HCT116 (cell line): ENCODE results near the gene ISCU. TPM values are rescaled to one million over a fixed set of nuclear protein-coding genes. Genes with fewer than 3 reads are reported as not detected.

Experiments used
- ATAC-seq: fragments of 200-7000 bp; cut with Tn5 transposase; 2 replicates; pipeline ENCODE4 v1.9.1; 2020; ENCODE audit warnings: mild to moderate bottlenecking, moderate library complexity
- BruUV-seq: library from RNA; stranded (reverse); fragments of 400-500 nt; replicated peaks from 2 replicates; lab custom pipeline; 2021; lab: Mats Ljungman, UMichigan
- CTCF ChIA-PET: fragments of 300-600 bp; sonication (Branson Sonifier 250); formaldehyde crosslinking; loops from one replicate; lab custom pipeline; 2021; ENCODE audit warnings: antibody characterized with exemption; lab: Charles Lee
- POLR2A ChIA-PET: fragments of 300-600, 350-600 bp; sonication (Branson Sonifier 250); formaldehyde crosslinking; loops from one replicate; lab custom pipeline; 2021; ENCODE audit warnings: antibody characterized with exemption; lab: Charles Lee
- RAD21 ChIA-PET, 2 experiments: fragments of 300-600 bp; sonication (Branson Sonifier 250); formaldehyde crosslinking; loops; one replicate each; lab custom pipeline; 2023; ENCODE audit warnings: low total read pairs in 2 of 2; ENCODE audit not compliant: uncharacterized antibody in 2 of 2, unreplicated experiment in 2 of 2, low non-redundant PET in 1 of 2; lab: Charles Lee
- DNase-seq: peaks from one replicate; pipeline ENCODE4 v3.0.0-alpha.2; 2010; ENCODE audit warnings: low read depth, low spot score
- H2AFZ ChIP-seq: fragments of 200-600 bp; shearing (Covaris generic), sonication (generic); 2 replicates; pipeline ENCODE4 v1.6.1; 2017; ENCODE audit warnings: low read depth, mixed run types, mixed read lengths, antibody characterized with exemption, low read length; ENCODE audit not compliant: poor library complexity, severe bottlenecking
- H3K27ac ChIP-seq: 2 replicates; pipeline ENCODE4 v1.5.1; 2012; ENCODE audit warnings: low read depth, low read length
- H3K27me3 ChIP-seq: fragments of 200-600 bp; sonication (generic); 2 replicates; pipeline ENCODE4 v1.6.1; 2016; ENCODE audit warnings: mixed run types, low read length, mixed read lengths; ENCODE audit not compliant: insufficient read depth
- H3K36me3 ChIP-seq, 2 experiments: fragments of 200-500 bp in 1 of 2; fragments of 200-600 bp in 1 of 2; sonication (Bioruptor generic) in 1 of 2; sonication (generic) in 1 of 2; 2 replicates each; pipeline versions ENCODE4 v1.5.1 to v1.6.1; 2014 to 2016; ENCODE audit warnings: low read length in 2 of 2, inconsistent platforms in 1 of 2, mixed read lengths in 1 of 2, mixed run types in 1 of 2; ENCODE audit not compliant: insufficient read depth in 2 of 2, control insufficient read depth in 1 of 2
- H3K4me1 ChIP-seq, 2 experiments: fragments of 200-600 bp in 1 of 2; sonication (generic) in 1 of 2; 2 replicates each; pipeline versions ENCODE4 v1.5.1 to v1.6.1; 2012 to 2017; ENCODE audit warnings: low read length in 2 of 2, inconsistent platforms in 1 of 2, mild to moderate bottlenecking in 1 of 2, mixed read lengths in 1 of 2, mixed run types in 1 of 2, moderate library complexity in 1 of 2; ENCODE audit not compliant: insufficient read depth in 2 of 2, control insufficient read depth in 1 of 2
- H3K4me2 ChIP-seq: fragments of 200-600 bp; sonication (generic); 2 replicates; pipeline ENCODE4 v1.6.1; 2017; ENCODE audit warnings: mixed run types, low read length, mixed read lengths
- H3K4me3 ChIP-seq, 2 experiments: fragments of 200-600 bp in 1 of 2; sonication (generic) in 1 of 2; replicated peaks in 1 of 2; 2 replicates each; pipeline ENCODE4 v1.5.1; 2011 to 2016; ENCODE audit warnings: low read length in 2 of 2, control low read depth in 1 of 2, low read depth in 1 of 2, mild to moderate bottlenecking in 1 of 2, mixed read lengths in 1 of 2, mixed run types in 1 of 2
- H3K79me2 ChIP-seq: fragments of 200-600 bp; sonication (generic); 2 replicates; pipeline ENCODE4 v1.6.1; 2017; ENCODE audit warnings: mild to moderate bottlenecking, mixed run types, low read length, moderate library complexity, mixed read lengths; ENCODE audit not compliant: insufficient read depth
- H3K9ac ChIP-seq: fragments of 200-600 bp; sonication (generic); 2 replicates; pipeline ENCODE4 v1.6.1; 2016; ENCODE audit warnings: low read length, mixed read lengths
- H3K9me2 ChIP-seq: fragments of 200-600 bp; sonication (generic), shearing (Covaris generic); 2 replicates; pipeline ENCODE4 v1.6.1; 2017; ENCODE audit warnings: mixed run types, mild to moderate bottlenecking, moderate library complexity; ENCODE audit not compliant: insufficient read depth
- H3K9me3 ChIP-seq, 2 experiments: fragments of 200-500 bp in 1 of 2; fragments of 200-600 bp in 1 of 2; sonication (Bioruptor generic) in 1 of 2; sonication (generic) in 1 of 2; 2 replicates each; pipeline ENCODE4 v1.6.1; 2014 to 2017; ENCODE audit warnings: low read length in 2 of 2, mixed read lengths in 2 of 2, inconsistent platforms in 1 of 2, low read depth in 1 of 2, mild to moderate bottlenecking in 1 of 2, mixed run types in 1 of 2, moderate library complexity in 1 of 2; ENCODE audit not compliant: control insufficient read depth in 1 of 2, insufficient read depth in 1 of 2
- H4K20me1 ChIP-seq: fragments of 200-600 bp; sonication (generic), shearing (Covaris generic); 2 replicates; pipeline ENCODE4 v1.6.1; 2017; ENCODE audit warnings: mixed run types, mild to moderate bottlenecking, moderate library complexity; ENCODE audit not compliant: insufficient read depth
- CBX3 ChIP-seq: IDR thresholded peaks from 2 replicates; pipeline ENCODE4 v1.6.1; 2012; ENCODE audit warnings: low read depth
- CEBPB ChIP-seq: IDR thresholded peaks from 2 replicates; pipeline ENCODE4 v1.6.1; 2012; ENCODE audit warnings: low read depth
- EGR1 ChIP-seq: IDR thresholded peaks from 2 replicates; pipeline ENCODE4 v1.6.1; 2012; ENCODE audit warnings: low read depth
- ELF1 ChIP-seq: IDR thresholded peaks from 2 replicates; pipeline ENCODE4 v1.6.1; 2012; ENCODE audit warnings: low read depth, borderline replicate concordance
- EZH2 ChIP-seq: fragments of 200-600 bp; sonication (generic); IDR thresholded peaks from 2 replicates; pipeline ENCODE4 v1.6.1; 2017; ENCODE audit warnings: antibody characterized with exemption, mixed run types
- EZH2phosphoT487 ChIP-seq: fragments of 200-600 bp; IDR thresholded peaks from 2 replicates; pipeline ENCODE4 v1.6.1; 2018; ENCODE audit warnings: antibody characterized with exemption, borderline replicate concordance
- FOSL1 ChIP-seq: IDR thresholded peaks from 2 replicates; pipeline ENCODE4 v1.6.1; 2012; ENCODE audit warnings: low read depth
- JUND ChIP-seq: IDR thresholded peaks from 2 replicates; pipeline ENCODE4 v1.6.1; 2012
- POLR2A ChIP-seq: IDR thresholded peaks from 2 replicates; pipeline ENCODE4 v1.7.0; 2011; ENCODE audit warnings: borderline replicate concordance; ENCODE audit not compliant: insufficient read depth, insufficient read length; ENCODE audit errors: extremely low read depth
- POLR2AphosphoS5 ChIP-seq: IDR thresholded peaks from 2 replicates; pipeline ENCODE4 v1.6.1; 2011; ENCODE audit warnings: mild to moderate bottlenecking, low read depth, low read length, moderate library complexity
- RAD21 ChIP-seq: IDR thresholded peaks from 2 replicates; pipeline ENCODE4 v1.6.1; 2012; ENCODE audit warnings: low read depth, mild to moderate bottlenecking
- SIN3A ChIP-seq: IDR thresholded peaks from 2 replicates; pipeline ENCODE4 v1.6.1; 2012; ENCODE audit warnings: low read depth
- SP1 ChIP-seq: IDR thresholded peaks from 2 replicates; pipeline ENCODE4 v1.6.1; 2012; ENCODE audit warnings: low read depth
- SRF ChIP-seq: IDR thresholded peaks from 2 replicates; pipeline ENCODE4 v1.6.1; 2012; ENCODE audit warnings: low read depth
- ZFX ChIP-seq: fragments of 450-650 bp; IDR thresholded peaks from 2 replicates; pipeline ENCODE4 v1.6.1; 2017
- ZNF274 ChIP-seq: fragments of 200-500 bp; sonication (Bioruptor generic); IDR thresholded peaks from 2 replicates; pipeline ENCODE4 v1.6.1; 2014; ENCODE audit warnings: mild to moderate bottlenecking, low read depth, low read length, inconsistent platforms
- intact Hi-C: fragments of 100-400 bp; cut with micrococcal nuclease; formaldehyde crosslinking; loops from 2 replicates; pipeline ENCODE4 v1.10.0; 2022
- total RNA-seq: library from RNA; stranded (reverse); gene quantifications from one replicate; pipeline ENCODE4 v1.2.1, GENCODE V29; 2021; ENCODE audit not compliant: unreplicated experiment
- TF ChIP-seq, protein P1 (sequence below): IDR thresholded peaks from 2 replicates; pipeline ENCODE4 v1.6.1; 2012
- TF ChIP-seq, protein P2 (sequence below): IDR thresholded peaks from 2 replicates; pipeline ENCODE4 v1.6.1; 2012; ENCODE audit warnings: low read depth
- TF ChIP-seq, protein P3 (sequence below): IDR thresholded peaks from 2 replicates; pipeline ENCODE4 v1.6.1; 2011; ENCODE audit warnings: mild to moderate bottlenecking, low read length, moderate library complexity; ENCODE audit not compliant: insufficient replicate concordance; ENCODE audit errors: extremely low read depth

Gene ISCU
- total RNA-seq, 1 experiment from 2014 or later = 89.6 TPM

DNA sequence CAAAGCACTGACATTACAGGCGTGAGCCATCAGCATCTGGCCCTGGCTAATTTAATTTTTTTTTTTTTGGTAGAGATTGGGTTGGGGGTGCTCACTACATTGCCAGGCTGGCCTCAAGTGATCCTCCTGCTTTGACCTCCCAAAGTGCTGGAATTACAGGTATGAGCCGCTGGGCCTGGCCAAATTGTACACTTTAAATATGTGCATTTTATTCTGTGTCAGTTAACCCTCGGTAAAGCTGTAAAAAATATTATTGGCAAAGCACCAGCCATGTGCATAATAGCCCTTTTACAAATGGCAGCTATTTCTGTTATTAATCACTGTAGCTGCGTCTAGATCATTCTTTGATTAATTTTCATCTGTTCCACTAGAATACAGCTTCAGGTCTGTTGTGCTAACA is 23.5 kb downstream of the ISCU start:
- Histone ChIP-seq H4K20me1 (no peaks in the 10 kb centered on the region), H3K9ac (no peak overlapping the region), H2AFZ (no peak overlapping the region), H3K4me2 (no peak overlapping the region), H3K4me1 (no peaks in the 10 kb centered on the region), H3K9me2 (no peaks in the 10 kb centered on the region), H3K27me3 (no peaks in the 10 kb centered on the region), H3K79me2 (no peaks in the 10 kb centered on the region), H3K27ac (no peak overlapping the region), H3K4me3 (no peak overlapping the region), H3K36me3 (no peaks in the 10 kb centered on the region), H3K9me3 (no peaks in the 10 kb centered on the region)
- intact Hi-C loops = no loop called here
- TF ChIP-seq CBX3 (no peak), SIN3A (no peak), SRF (no peak), RAD21 (no peak), JUND (no peak), ELF1 (no peak)
- ChIA-PET RAD21 (no interaction called here), CTCF (no interaction called here), POLR2A (no interaction called here)
- DNase-seq = no peak
- BruUV-seq = no TSS peak
- no peak for ATAC-seq

DNA sequence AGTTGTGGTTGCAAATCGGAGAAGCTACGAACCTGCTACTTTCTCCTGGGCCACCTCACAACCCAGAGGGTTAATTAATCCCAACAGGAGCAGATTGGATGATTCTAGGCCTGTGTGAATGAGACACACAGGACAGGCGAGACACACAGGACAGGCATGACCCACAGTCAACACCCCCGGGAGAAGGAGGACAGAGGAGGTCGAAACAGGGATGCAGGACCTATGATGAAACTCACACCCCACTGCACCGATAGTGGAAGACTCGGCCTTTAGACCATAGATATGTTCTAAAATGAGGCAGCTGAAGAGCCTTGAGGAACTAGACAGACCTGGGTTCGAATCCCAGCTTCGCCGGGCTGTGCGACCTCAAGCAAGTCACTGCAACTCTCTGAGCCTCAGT is 23.9 kb downstream of the ISCU start:
- TF ChIP-seq, protein P1, sequence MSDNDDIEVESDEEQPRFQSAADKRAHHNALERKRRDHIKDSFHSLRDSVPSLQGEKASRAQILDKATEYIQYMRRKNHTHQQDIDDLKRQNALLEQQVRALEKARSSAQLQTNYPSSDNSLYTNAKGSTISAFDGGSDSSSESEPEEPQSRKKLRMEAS = no peak
- no peak for TF ChIP-seq CEBPB
- TF ChIP-seq SIN3A = no peak
- no peak for TF ChIP-seq FOSL1
- TF ChIP-seq, protein P2, sequence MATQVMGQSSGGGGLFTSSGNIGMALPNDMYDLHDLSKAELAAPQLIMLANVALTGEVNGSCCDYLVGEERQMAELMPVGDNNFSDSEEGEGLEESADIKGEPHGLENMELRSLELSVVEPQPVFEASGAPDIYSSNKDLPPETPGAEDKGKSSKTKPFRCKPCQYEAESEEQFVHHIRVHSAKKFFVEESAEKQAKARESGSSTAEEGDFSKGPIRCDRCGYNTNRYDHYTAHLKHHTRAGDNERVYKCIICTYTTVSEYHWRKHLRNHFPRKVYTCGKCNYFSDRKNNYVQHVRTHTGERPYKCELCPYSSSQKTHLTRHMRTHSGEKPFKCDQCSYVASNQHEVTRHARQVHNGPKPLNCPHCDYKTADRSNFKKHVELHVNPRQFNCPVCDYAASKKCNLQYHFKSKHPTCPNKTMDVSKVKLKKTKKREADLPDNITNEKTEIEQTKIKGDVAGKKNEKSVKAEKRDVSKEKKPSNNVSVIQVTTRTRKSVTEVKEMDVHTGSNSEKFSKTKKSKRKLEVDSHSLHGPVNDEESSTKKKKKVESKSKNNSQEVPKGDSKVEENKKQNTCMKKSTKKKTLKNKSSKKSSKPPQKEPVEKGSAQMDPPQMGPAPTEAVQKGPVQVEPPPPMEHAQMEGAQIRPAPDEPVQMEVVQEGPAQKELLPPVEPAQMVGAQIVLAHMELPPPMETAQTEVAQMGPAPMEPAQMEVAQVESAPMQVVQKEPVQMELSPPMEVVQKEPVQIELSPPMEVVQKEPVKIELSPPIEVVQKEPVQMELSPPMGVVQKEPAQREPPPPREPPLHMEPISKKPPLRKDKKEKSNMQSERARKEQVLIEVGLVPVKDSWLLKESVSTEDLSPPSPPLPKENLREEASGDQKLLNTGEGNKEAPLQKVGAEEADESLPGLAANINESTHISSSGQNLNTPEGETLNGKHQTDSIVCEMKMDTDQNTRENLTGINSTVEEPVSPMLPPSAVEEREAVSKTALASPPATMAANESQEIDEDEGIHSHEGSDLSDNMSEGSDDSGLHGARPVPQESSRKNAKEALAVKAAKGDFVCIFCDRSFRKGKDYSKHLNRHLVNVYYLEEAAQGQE = no peak
- TF ChIP-seq SRF = no peak
- no peak for TF ChIP-seq ELF1
- no peak for TF ChIP-seq ZNF274
- no peak for TF ChIP-seq POLR2A
- TF ChIP-seq, protein P3, sequence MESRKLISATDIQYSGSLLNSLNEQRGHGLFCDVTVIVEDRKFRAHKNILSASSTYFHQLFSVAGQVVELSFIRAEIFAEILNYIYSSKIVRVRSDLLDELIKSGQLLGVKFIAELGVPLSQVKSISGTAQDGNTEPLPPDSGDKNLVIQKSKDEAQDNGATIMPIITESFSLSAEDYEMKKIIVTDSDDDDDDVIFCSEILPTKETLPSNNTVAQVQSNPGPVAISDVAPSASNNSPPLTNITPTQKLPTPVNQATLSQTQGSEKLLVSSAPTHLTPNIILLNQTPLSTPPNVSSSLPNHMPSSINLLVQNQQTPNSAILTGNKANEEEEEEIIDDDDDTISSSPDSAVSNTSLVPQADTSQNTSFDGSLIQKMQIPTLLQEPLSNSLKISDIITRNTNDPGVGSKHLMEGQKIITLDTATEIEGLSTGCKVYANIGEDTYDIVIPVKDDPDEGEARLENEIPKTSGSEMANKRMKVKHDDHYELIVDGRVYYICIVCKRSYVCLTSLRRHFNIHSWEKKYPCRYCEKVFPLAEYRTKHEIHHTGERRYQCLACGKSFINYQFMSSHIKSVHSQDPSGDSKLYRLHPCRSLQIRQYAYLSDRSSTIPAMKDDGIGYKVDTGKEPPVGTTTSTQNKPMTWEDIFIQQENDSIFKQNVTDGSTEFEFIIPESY = no peak
- no peak for TF ChIP-seq EZH2phosphoT487
- TF ChIP-seq EZH2 = no peak
- no peak for TF ChIP-seq SP1
- TF ChIP-seq EGR1 = no peak
- TF ChIP-seq ZFX = no peak
- TF ChIP-seq RAD21 = no peak
- TF ChIP-seq POLR2AphosphoS5 = no peak
- no peak for TF ChIP-seq JUND
- H3K27me3 ChIP-seq = no peaks in the 10 kb centered on the region
- no TSS peak for BruUV-seq
- H3K4me3 ChIP-seq = no peak overlapping the region
- no peak overlapping the region for H3K27ac ChIP-seq
- RAD21 ChIA-PET = no interaction called here
- H3K9me2 ChIP-seq = no peaks in the 10 kb centered on the region
- H3K79me2 ChIP-seq = no peaks in the 10 kb centered on the region
- no peaks in the 10 kb centered on the region for H4K20me1 ChIP-seq
- no peak overlapping the region for H3K4me2 ChIP-seq
- H3K4me1 ChIP-seq = no peaks in the 10 kb centered on the region
- intact Hi-C loops = no loop called here
- no peaks in the 10 kb centered on the region for H3K36me3 ChIP-seq
- no peak for DNase-seq
- CTCF ChIA-PET = no interaction called here
- POLR2A ChIA-PET = no interaction called here
- H3K9ac ChIP-seq = no peak overlapping the region
- H3K9me3 ChIP-seq = no peaks in the 10 kb centered on the region
- no peak for ATAC-seq
- H2AFZ ChIP-seq = no peak overlapping the region
